CD4-positive, alpha-beta T cell (primary cell): ENCODE results near the gene TNS1. TPM values are rescaled to one million over a fixed set of nuclear protein-coding genes. Genes with fewer than 3 reads are reported as not detected.

ENCODE experiments used
- ATAC-seq: fragments of 200-7000 bp; cut with Tn5 transposase; one replicate; pipeline ENCODE4 v1.10.0; 2022; ENCODE audit warnings: mild to moderate bottlenecking; ENCODE audit not compliant: poor library complexity
- CTCF ChIA-PET: fragments of 350-600 bp; sonication (Branson Sonifier 250); formaldehyde crosslinking; loops from one replicate; lab custom pipeline; 2021; ENCODE audit warnings: antibody characterized with exemption, inconsistent platforms; lab: Charles Lee
- POLR2A ChIA-PET: fragments of 350-600 bp; sonication (Branson Sonifier 250); formaldehyde crosslinking; loops from one replicate; lab custom pipeline; 2021; ENCODE audit warnings: antibody characterized with exemption, inconsistent platforms; lab: Charles Lee
- DNase-seq, 14 experiments: peaks; one replicate each; pipeline ENCODE4 v3.0.0-alpha.2; 2013 to 2020; ENCODE audit warnings: mixed read lengths in 2 of 14
- H3K27ac ChIP-seq, 2 donors: one replicate each; pipeline versions ENCODE4 v1.5.1 to v1.7.0; 2013; ENCODE audit warnings: low read length in 2 of 2, low read depth in 1 of 2, mild to moderate bottlenecking in 1 of 2
- H3K27me3 ChIP-seq, 2 experiments: 1 replicate in 1 of 2; 2 replicates in 1 of 2; pipeline versions ENCODE4 v1.6.1 to v1.7.0; 2013; ENCODE audit warnings: low read length in 2 of 2, control low read depth in 1 of 2, mild to moderate bottlenecking in 1 of 2, moderate library complexity in 1 of 2; ENCODE audit not compliant: insufficient read depth in 2 of 2, control insufficient read depth in 1 of 2
- H3K36me3 ChIP-seq: one replicate; pipeline ENCODE4 v1.6.1; 2013; ENCODE audit warnings: low read length, control low read depth; ENCODE audit not compliant: insufficient read depth
- H3K4me1 ChIP-seq: one replicate; pipeline ENCODE4 v1.6.1; 2013; ENCODE audit warnings: low read length, control low read depth; ENCODE audit not compliant: insufficient read depth
- H3K4me3 ChIP-seq: one replicate; pipeline ENCODE4 v1.5.1; 2013; ENCODE audit warnings: mild to moderate bottlenecking, low read length, moderate library complexity
- H3K9me3 ChIP-seq, 2 experiments: 1 replicate in 1 of 2; 2 replicates in 1 of 2; pipeline versions ENCODE4 v1.6.1 to v1.7.0; 2013; ENCODE audit warnings: low read length in 2 of 2, mild to moderate bottlenecking in 2 of 2, control low read depth in 1 of 2, moderate library complexity in 1 of 2; ENCODE audit not compliant: control insufficient read depth in 1 of 2, insufficient read depth in 1 of 2
- H3K27ac Mint-ChIP-seq: one replicate; pipeline ENCODE4 v1.8.0; 2020; ENCODE audit warnings: mixed read lengths
- H3K27me3 Mint-ChIP-seq: one replicate; pipeline ENCODE4 v1.8.0; 2021; ENCODE audit warnings: mixed read lengths
- H3K36me3 Mint-ChIP-seq: one replicate; pipeline ENCODE4 v1.8.0; 2021; ENCODE audit warnings: low read depth, mixed read lengths
- H3K4me1 Mint-ChIP-seq: one replicate; pipeline ENCODE4 v1.8.0; 2021; ENCODE audit warnings: low read depth, mixed read lengths
- H3K4me3 Mint-ChIP-seq: one replicate; pipeline ENCODE4 v1.8.0; 2020; ENCODE audit warnings: mild to moderate bottlenecking, mixed read lengths
- H3K9me3 Mint-ChIP-seq: one replicate; pipeline ENCODE4 v1.8.0; 2020; ENCODE audit warnings: mixed read lengths
- intact Hi-C, 2 experiments: fragments of 100-400 bp; cut with DNase I in 1 of 2; cut with micrococcal nuclease in 1 of 2; formaldehyde crosslinking; loops; one replicate each; pipeline versions ENCODE4 v1.15.1 to v1.9.0; 2023 to 2025; cut with DNase I, micrococcal nuclease
- total RNA-seq, 174 experiments: library from RNA in 2 of 174; stranded (reverse) in 2 of 174; gene quantifications; one replicate each; pipeline ENCODE4 v1.2.3 and lab custom pipeline; 2021 to 2026
- TF ChIP-seq, protein P1 (sequence below): fragments of 200-600 bp; IDR thresholded peaks from one replicate; pipeline ENCODE4 v1.8.0; 2022; ENCODE audit warnings: antibody characterized with exemption, mild to moderate bottlenecking

TNS1 gene
- total RNA-seq, 2 experiments from 2014 or later, result 0.25 to 0.34 TPM

DNA sequence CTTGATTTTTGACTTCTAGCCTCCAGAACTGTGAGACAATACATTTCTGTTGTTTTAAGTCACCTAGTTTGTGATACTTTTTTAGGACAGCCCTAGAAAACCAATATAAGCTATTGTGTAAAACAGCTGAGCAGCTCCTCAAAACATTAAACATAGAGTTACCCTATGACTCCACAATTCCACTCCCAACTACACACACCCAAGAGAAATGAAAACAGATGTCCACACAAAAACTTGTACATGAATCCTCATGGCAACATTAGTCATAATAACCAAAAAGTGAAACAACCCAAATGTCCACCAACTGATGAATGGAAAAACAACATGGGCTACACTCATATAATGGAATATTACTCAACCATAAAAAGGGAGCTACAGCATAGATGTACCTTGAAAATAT lies 32.6 kb downstream of the TNS1 start:
- no peak for ATAC-seq
- Mint-ChIP-seq H3K4me3 (no peak overlapping the region), H3K4me1 (no peaks in the 10 kb centered on the region), H3K36me3 (no peaks in the 10 kb centered on the region), H3K9me3 (no peaks in the 10 kb centered on the region), H3K27ac (no peak overlapping the region), H3K27me3 (peaks cover 11% of the 10 kb centered on the region)
- ChIA-PET POLR2A (no interaction called here), CTCF (no interaction called here)
- Histone ChIP-seq H3K27me3 (peaks cover 0 to 2% of the 10 kb centered on the region in 2 experiments), H3K4me1 (no peaks in the 10 kb centered on the region), H3K27ac (no peak overlapping the region), H3K4me3 (no peak overlapping the region), H3K9me3 (no peaks in the 10 kb centered on the region), H3K36me3 (no peaks in the 10 kb centered on the region)
- intact Hi-C loops, result no loop called here
- no peak for DNase-seq
- TF ChIP-seq, protein P1, sequence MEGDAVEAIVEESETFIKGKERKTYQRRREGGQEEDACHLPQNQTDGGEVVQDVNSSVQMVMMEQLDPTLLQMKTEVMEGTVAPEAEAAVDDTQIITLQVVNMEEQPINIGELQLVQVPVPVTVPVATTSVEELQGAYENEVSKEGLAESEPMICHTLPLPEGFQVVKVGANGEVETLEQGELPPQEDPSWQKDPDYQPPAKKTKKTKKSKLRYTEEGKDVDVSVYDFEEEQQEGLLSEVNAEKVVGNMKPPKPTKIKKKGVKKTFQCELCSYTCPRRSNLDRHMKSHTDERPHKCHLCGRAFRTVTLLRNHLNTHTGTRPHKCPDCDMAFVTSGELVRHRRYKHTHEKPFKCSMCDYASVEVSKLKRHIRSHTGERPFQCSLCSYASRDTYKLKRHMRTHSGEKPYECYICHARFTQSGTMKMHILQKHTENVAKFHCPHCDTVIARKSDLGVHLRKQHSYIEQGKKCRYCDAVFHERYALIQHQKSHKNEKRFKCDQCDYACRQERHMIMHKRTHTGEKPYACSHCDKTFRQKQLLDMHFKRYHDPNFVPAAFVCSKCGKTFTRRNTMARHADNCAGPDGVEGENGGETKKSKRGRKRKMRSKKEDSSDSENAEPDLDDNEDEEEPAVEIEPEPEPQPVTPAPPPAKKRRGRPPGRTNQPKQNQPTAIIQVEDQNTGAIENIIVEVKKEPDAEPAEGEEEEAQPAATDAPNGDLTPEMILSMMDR, result no peak

- H3K27me3 ChIP-seq, result peaks cover 0 to 2% of the 10 kb centered on the region in 2 experiments
- no peaks in the 10 kb centered on the region for H3K36me3 ChIP-seq
- H3K9me3 ChIP-seq, result no peaks in the 10 kb centered on the region
- TF ChIP-seq, protein P1, result no peak
- no peaks in the 10 kb centered on the region for H3K9me3 Mint-ChIP-seq
- ChIA-PET POLR2A (no interaction called here), CTCF (no interaction called here)
- DNase-seq (no peak), ATAC-seq (no peak)
- no peak overlapping the region for H3K4me3 Mint-ChIP-seq
- H3K27me3 Mint-ChIP-seq, result peaks cover 11% of the 10 kb centered on the region
- no peaks in the 10 kb centered on the region for H3K4me1 Mint-ChIP-seq
- no peak overlapping the region for H3K4me3 ChIP-seq
- no peak overlapping the region for H3K27ac ChIP-seq
- intact Hi-C loops, result no loop called here
- no peaks in the 10 kb centered on the region for H3K36me3 Mint-ChIP-seq
- no peaks in the 10 kb centered on the region for H3K4me1 ChIP-seq
- no peak overlapping the region for H3K27ac Mint-ChIP-seq
Observed at GRCh38 chr2:217969588-217969987, 33.2 kb downstream of the TNS1 start.

- no peaks in the 10 kb centered on the region for H3K9me3 Mint-ChIP-seq
- H3K4me3 Mint-ChIP-seq, result no peak overlapping the region
- ATAC-seq, result no peak
- Histone ChIP-seq H3K27ac (no peak overlapping the region), H3K9me3 (no peaks in the 10 kb centered on the region), H3K4me3 (no peak overlapping the region), H3K36me3 (no peaks in the 10 kb centered on the region), H3K27me3 (peaks cover 0 to 2% of the 10 kb centered on the region in 2 experiments), H3K4me1 (no peaks in the 10 kb centered on the region)
- peaks cover 11% of the 10 kb centered on the region for H3K27me3 Mint-ChIP-seq
- H3K27ac Mint-ChIP-seq, result no peak overlapping the region
- intact Hi-C loops, result no loop called here
- ChIA-PET POLR2A (no interaction called here), CTCF (no interaction called here)
- no peaks in the 10 kb centered on the region for H3K36me3 Mint-ChIP-seq
- TF ChIP-seq, protein P1, result no peak
- H3K4me1 Mint-ChIP-seq, result no peaks in the 10 kb centered on the region
- DNase-seq, result no peak
Observed at GRCh38 chr2:217968023-217968422, 34.8 kb downstream of the TNS1 start.
